Panc1 (cell line): ENCODE measurements around the gene RPL19. TPM values are rescaled to one million over a fixed set of nuclear protein-coding genes. Genes with fewer than 3 reads are reported as not detected.
A peak's percentile ranks its signal among the peaks of the same experiment; 100 is the strongest.

Experiments used
- ATAC-seq: fragments of 200-7000 bp; cut with Tn5 transposase; 2 replicates; pipeline ENCODE4 v1.9.1; 2020; ENCODE audit warnings: mild to moderate bottlenecking, moderate library complexity
- BruUV-seq: library from RNA; stranded (reverse); fragments of 400-500 nt; replicated peaks from 2 replicates; lab custom pipeline; 2021; lab: Mats Ljungman, UMichigan
- CTCF ChIA-PET: fragments of 300-600 bp; sonication (Branson Sonifier 250); formaldehyde crosslinking; loops from one replicate; lab custom pipeline; 2022; ENCODE audit warnings: antibody characterized with exemption; lab: Charles Lee
- POLR2A ChIA-PET: fragments of 300-600 bp; sonication (Branson Sonifier 250); formaldehyde crosslinking; loops from one replicate; lab custom pipeline; 2022; ENCODE audit warnings: antibody characterized with exemption; lab: Charles Lee
- DNase-seq: peaks from one replicate; pipeline ENCODE4 v3.0.0-alpha.2; 2010; ENCODE audit warnings: low read depth, low spot score
- H3K27ac ChIP-seq: 2 replicates; pipeline ENCODE4 v1.5.1; 2011; ENCODE audit warnings: mild to moderate bottlenecking, low read length, inconsistent platforms
- H3K27me3 ChIP-seq: fragments of 200-500 bp; sonication (Bioruptor generic); 2 replicates; pipeline ENCODE4 v1.6.0; 2014; ENCODE audit warnings: low read length, inconsistent platforms; ENCODE audit not compliant: control insufficient read depth, insufficient read depth
- H3K36me3 ChIP-seq: fragments of 200-500 bp; sonication (Bioruptor generic); 2 replicates; pipeline ENCODE4 v1.5.1; 2014; ENCODE audit warnings: inconsistent platforms, mild to moderate bottlenecking, low read length, moderate library complexity; ENCODE audit not compliant: control insufficient read depth, insufficient read depth
- H3K4me1 ChIP-seq: 2 replicates; pipeline ENCODE4 v1.5.1; 2011; ENCODE audit warnings: inconsistent platforms, mild to moderate bottlenecking, low read length, moderate library complexity; ENCODE audit not compliant: control insufficient read depth, insufficient read depth
- H3K4me3 ChIP-seq, 2 experiments: 2 replicates each; pipeline ENCODE4 v1.5.1; 2011 to 2012; ENCODE audit warnings: low read depth in 2 of 2, low read length in 2 of 2, mild to moderate bottlenecking in 2 of 2, inconsistent platforms in 1 of 2, moderate library complexity in 1 of 2
- H3K9me3 ChIP-seq: fragments of 200-500 bp; sonication (Bioruptor generic); 2 replicates; pipeline ENCODE4 v1.5.1; 2014; ENCODE audit warnings: low read depth, mild to moderate bottlenecking, inconsistent platforms, low read length, moderate library complexity; ENCODE audit not compliant: control insufficient read depth, insufficient read depth
- CTCF ChIP-seq: fragments of 450-650 bp; IDR thresholded peaks from 2 replicates; pipeline ENCODE4 v1.5.1; 2017; ENCODE audit warnings: mild to moderate bottlenecking
- POLR2AphosphoS5 ChIP-seq: IDR thresholded peaks from 2 replicates; pipeline ENCODE4 v1.6.1; 2012; ENCODE audit warnings: mild to moderate bottlenecking, low read depth, low read length, moderate library complexity
- REST ChIP-seq, 2 experiments: IDR thresholded peaks; 2 replicates each; pipeline ENCODE4 v1.6.1; 2011 to 2012; ENCODE audit warnings: low read depth in 2 of 2, control low read depth in 1 of 2, low read length in 1 of 2, mild to moderate bottlenecking in 1 of 2, moderate library complexity in 1 of 2; ENCODE audit not compliant: insufficient read depth in 1 of 2
- SIN3A ChIP-seq: IDR thresholded peaks from 2 replicates; pipeline ENCODE4 v1.6.1; 2012; ENCODE audit warnings: low read depth, mild to moderate bottlenecking, low read length, moderate library complexity, borderline replicate concordance; ENCODE audit not compliant: insufficient read depth
- TCF7L2 ChIP-seq: IDR thresholded peaks from 2 replicates; pipeline ENCODE4 v1.6.1; 2011; ENCODE audit warnings: mild to moderate bottlenecking, low read depth, low read length, inconsistent platforms
- in situ Hi-C: cut with HindIII; loops from 2 replicates; pipeline ENCODE4 v1.10.0; 2016; ENCODE audit warnings: low sequenced_read_pairs, low pct_unique_long_range_greater_than_20kb
- intact Hi-C: fragments of 100-400 bp; cut with micrococcal nuclease; formaldehyde crosslinking; loops from one replicate; pipeline ENCODE4 v1.10.0; 2022; ENCODE audit not compliant: unreplicated experiment
- total RNA-seq: library from RNA; stranded (reverse); gene quantifications from one replicate; pipeline ENCODE4 v1.2.1, GENCODE V29; 2021; ENCODE audit not compliant: unreplicated experiment

Gene RPL19
- total RNA-seq, 1 experiment from 2014 or later: 971 TPM

GRCh38 chr17:39165178-39165840 lies 34.8 kb upstream of the RPL19 start:
- ATAC-seq: no peak

GRCh38 chr17:39165841-39166349 lies 34.2 kb upstream of the RPL19 start, which contains the start of gene ARL5C:
TSS of gene ARL5C (minus strand) at chr17:39166161. CDS start at chr17:39165760, 401 bp downstream.
- ChIA-PET CTCF (interaction anchor here (1.2 to 1.7 kb wide), 2 partner anchors 9 to 13 kb away, joined by 4 to 11 read pairs; no protein-coding TSS in a partner anchor), POLR2A (no interaction called here)
- Histone ChIP-seq H3K27ac (no peak within 1 kb of the TSS), H3K9me3 (no peaks in the 10 kb centered on the region), H3K27me3 (no peaks in the 10 kb centered on the region), H3K4me3 (peak within 1 kb of the TSS in 1 of 2 experiments; percentile 17; a peak in 1 of 4 replicates), H3K4me1 (peaks cover 4% of the 10 kb centered on the region; the same call in 1 of the 2 replicates), H3K36me3 (no peaks in the 10 kb centered on the region)
- no TSS peak for BruUV-seq
- no peak for ATAC-seq
- no peak for DNase-seq
- intact Hi-C loops: no loop called here
- in situ Hi-C loops: no loop called here
- TF ChIP-seq TCF7L2: no peak
- no peak for TF ChIP-seq POLR2AphosphoS5
- no peak for TF ChIP-seq REST (IDR thresholded peaks at IDR 0.05; ENCODE audit: insufficient read depth in 1 of 2, low read depth in 2 of 2, low read length in 1 of 2)
- TF ChIP-seq SIN3A: no peak

More at GRCh38 chr17:39165178-39165840, 34.8 kb upstream of the RPL19 start:
- H3K36me3 ChIP-seq: no peaks in the 10 kb centered on the region
- intact Hi-C loops: no loop called here
- TF ChIP-seq POLR2AphosphoS5: no peak
- no peak for TF ChIP-seq SIN3A
- TF ChIP-seq REST (IDR thresholded peaks at IDR 0.05; ENCODE audit: insufficient read depth in 1 of 2, low read depth in 2 of 2, low read length in 1 of 2): no peak
- TF ChIP-seq CTCF: no peak
- no peak for TF ChIP-seq TCF7L2
- BruUV-seq: no TSS peak
- peaks cover 4% of the 10 kb centered on the region; the same call in 1 of the 2 replicates for H3K4me1 ChIP-seq
- H3K4me3 ChIP-seq: peak overlapping the region in 1 of 2 experiments; percentile 17; a peak in 1 of 4 replicates
- H3K9me3 ChIP-seq: no peaks in the 10 kb centered on the region
- POLR2A ChIA-PET: no interaction called here
- CTCF ChIA-PET: interaction anchor here (0.5 to 1.8 kb wide), 7 partner anchors 10 to 321 kb away, joined by 3 to 11 read pairs (median 5); no protein-coding TSS in a partner anchor
- no peak overlapping the region for H3K27ac ChIP-seq
- in situ Hi-C loops: no loop called here
- DNase-seq: no peak
- no peaks in the 10 kb centered on the region for H3K27me3 ChIP-seq
